ENCODE results near the gene TP53TG3E. TPM values are rescaled to one million over a fixed set of nuclear protein-coding genes. Genes with fewer than 3 reads are reported as not detected.
"Not testable (repeated sequence)": the region's sequence is repeated elsewhere in the genome, so short reads cannot be mapped to it uniquely, and the experiment has no call there.

The TP53TG3E gene, protein sequence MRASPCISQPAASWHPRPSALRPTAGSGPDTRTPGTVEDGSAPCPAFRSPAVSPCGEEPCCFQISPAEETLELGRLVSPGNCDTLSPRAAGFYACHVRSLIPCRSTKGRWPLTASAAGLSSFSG
- total RNA-seq (not detected), polyA plus RNA-seq (not detected), total RNA-seq (not detected)

- H3K27ac Mint-ChIP-seq; H3K27ac ChIP-seq (ENCODE audit: low read depth, low read length); DNase-seq; H3K4me3 Mint-ChIP-seq; H3K4me1 Mint-ChIP-seq; CTCF ChIA-PET; H3K9me3 Mint-ChIP-seq; intact Hi-C loops (cut with micrococcal nuclease); H3K27me3 Mint-ChIP-seq; H3K36me3 Mint-ChIP-seq; H3K4me1 ChIP-seq (ENCODE audit: control insufficient read depth in 2 of 2, insufficient read depth in 2 of 2, low read length in 2 of 2); POLR2A ChIA-PET; H3K27me3 ChIP-seq (ENCODE audit: control insufficient read depth in 2 of 2, insufficient read depth in 2 of 2, low read length in 2 of 2); H3K4me3 ChIP-seq (ENCODE audit: low read length); ATAC-seq; H3K36me3 ChIP-seq (ENCODE audit: control insufficient read depth in 2 of 3, insufficient read depth in 3 of 3, low read length in 3 of 3); H3K9me3 ChIP-seq (ENCODE audit: control insufficient read depth in 2 of 3, low read length in 3 of 3): not testable (repeated sequence)
Observed at GRCh38 chr16:33304006-33304405, at the start of gene TP53TG3E. Gene TP53TG3E, plus strand, starts transcription at chr16:33304306. Its CDS starts 68 bp downstream, at chr16:33304374.

- H3K4me1 ChIP-seq (ENCODE audit: control insufficient read depth in 2 of 2, insufficient read depth in 2 of 2, low read length in 2 of 2); CTCF ChIA-PET; H3K36me3 Mint-ChIP-seq; H3K27ac Mint-ChIP-seq; H3K36me3 ChIP-seq (ENCODE audit: control insufficient read depth in 2 of 3, insufficient read depth in 3 of 3, low read length in 3 of 3); H3K4me1 Mint-ChIP-seq; H3K27me3 Mint-ChIP-seq; H3K4me3 Mint-ChIP-seq; H3K4me3 ChIP-seq (ENCODE audit: low read length); H3K27me3 ChIP-seq (ENCODE audit: control insufficient read depth in 2 of 2, insufficient read depth in 2 of 2, low read length in 2 of 2); POLR2A ChIA-PET; H3K27ac ChIP-seq (ENCODE audit: low read depth, low read length); H3K9me3 ChIP-seq (ENCODE audit: control insufficient read depth in 2 of 3, low read length in 3 of 3); ATAC-seq; intact Hi-C loops (cut with micrococcal nuclease): not testable (repeated sequence)
- peaks cover 0 to 16% (median 2%) of the 10 kb centered on the region in 11 donors for H3K9me3 Mint-ChIP-seq
- DNase-seq = peak; percentile 1 to 59 (median 21)
Observed at GRCh38 chr16:33336226-33337012, 32.3 kb downstream of the TP53TG3E start.

DNA sequence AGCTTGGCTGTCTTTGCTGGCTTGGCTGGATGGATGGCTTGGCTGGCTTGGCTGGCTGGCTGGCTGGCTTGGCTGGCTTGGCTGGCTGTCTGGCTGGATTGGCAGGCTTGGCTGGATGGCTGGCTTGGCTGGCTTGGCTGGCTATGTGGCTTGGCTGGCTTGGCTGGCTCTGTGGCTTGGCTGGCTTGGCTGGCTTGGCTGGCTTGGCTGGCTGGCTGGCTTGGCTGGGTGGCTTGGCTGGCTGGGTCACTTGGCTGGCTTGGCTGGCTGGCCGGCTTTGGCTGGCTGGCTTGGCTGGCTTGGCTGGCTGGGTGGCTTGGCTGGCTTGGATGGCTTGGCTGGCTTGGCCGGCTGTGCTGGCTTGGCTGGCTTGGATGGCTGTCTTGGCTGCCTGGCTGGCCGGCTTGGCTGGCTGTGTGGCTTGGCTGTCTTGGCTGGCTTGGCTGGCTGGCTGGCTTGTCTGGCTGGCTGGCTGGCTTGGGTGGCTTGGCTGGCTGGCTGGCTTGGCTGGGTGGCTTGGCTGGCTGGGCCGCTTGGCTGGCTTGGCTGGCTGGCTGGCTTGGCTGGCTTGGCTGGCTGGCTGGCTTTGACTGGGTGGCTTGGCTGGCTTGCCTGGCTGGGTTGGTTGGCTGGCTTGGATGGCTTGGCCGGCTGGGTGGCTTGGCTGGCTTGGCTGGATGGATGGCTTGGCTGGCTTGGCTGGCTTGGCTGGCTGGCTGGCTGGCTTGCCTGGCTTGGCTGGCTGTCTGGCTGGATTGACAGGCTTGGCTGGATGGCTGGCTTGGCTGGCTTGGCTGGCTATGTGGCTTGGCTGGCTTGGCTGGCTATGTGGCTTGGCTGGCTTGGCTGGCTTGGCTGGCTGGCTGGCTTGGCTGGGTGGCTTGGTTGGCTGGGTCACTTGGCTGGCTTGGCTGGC, 33.8 kb downstream of the TP53TG3E start:
- POLR2A ChIA-PET; H3K4me3 ChIP-seq (ENCODE audit: low read length); H3K4me3 Mint-ChIP-seq; CTCF ChIA-PET; H3K27me3 Mint-ChIP-seq; H3K27me3 ChIP-seq (ENCODE audit: control insufficient read depth in 2 of 2, insufficient read depth in 2 of 2, low read length in 2 of 2); H3K4me1 ChIP-seq (ENCODE audit: control insufficient read depth in 2 of 2, insufficient read depth in 2 of 2, low read length in 2 of 2); intact Hi-C loops (cut with micrococcal nuclease); H3K36me3 Mint-ChIP-seq; ATAC-seq; H3K4me1 Mint-ChIP-seq; H3K27ac ChIP-seq (ENCODE audit: low read depth, low read length); H3K27ac Mint-ChIP-seq; H3K9me3 ChIP-seq (ENCODE audit: control insufficient read depth in 2 of 3, low read length in 3 of 3); H3K36me3 ChIP-seq (ENCODE audit: control insufficient read depth in 2 of 3, insufficient read depth in 3 of 3, low read length in 3 of 3): not testable (repeated sequence)
- H3K9me3 Mint-ChIP-seq = peaks cover 0 to 16% (median 2%) of the 10 kb centered on the region in 11 donors
- peak; percentile 3 to 50 (median 24) for DNase-seq

DNA sequence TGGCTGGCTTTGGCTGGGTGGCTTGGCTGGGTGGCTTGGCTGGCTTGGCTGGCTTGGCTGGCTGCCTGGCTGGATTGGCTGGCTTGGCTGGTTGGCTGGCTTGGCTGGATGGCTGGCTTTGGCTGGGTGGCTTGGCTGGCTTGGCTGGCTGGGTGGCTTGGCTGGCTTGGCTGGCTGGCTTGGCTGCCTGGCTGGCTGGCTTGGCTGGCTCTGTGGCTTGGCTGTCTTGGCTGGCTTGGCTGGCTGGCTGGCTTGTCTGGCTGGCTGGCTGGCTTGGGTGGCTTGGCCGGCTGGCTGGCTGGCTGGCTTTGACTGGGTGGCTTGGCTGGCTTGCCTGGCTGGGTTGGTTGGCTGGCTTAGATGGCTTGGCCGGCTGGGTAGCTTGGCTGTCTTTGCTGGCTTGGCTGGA, 34.4 kb downstream of the TP53TG3E start:
- H3K27ac ChIP-seq (ENCODE audit: low read depth, low read length); H3K4me3 ChIP-seq (ENCODE audit: low read length); CTCF ChIA-PET; intact Hi-C loops (cut with micrococcal nuclease); ATAC-seq; H3K4me3 Mint-ChIP-seq; H3K9me3 ChIP-seq (ENCODE audit: control insufficient read depth in 2 of 3, low read length in 3 of 3); H3K36me3 Mint-ChIP-seq; POLR2A ChIA-PET; H3K4me1 Mint-ChIP-seq; H3K27me3 Mint-ChIP-seq; H3K4me1 ChIP-seq (ENCODE audit: control insufficient read depth in 2 of 2, insufficient read depth in 2 of 2, low read length in 2 of 2); H3K27ac Mint-ChIP-seq; H3K27me3 ChIP-seq (ENCODE audit: control insufficient read depth in 2 of 2, insufficient read depth in 2 of 2, low read length in 2 of 2); H3K36me3 ChIP-seq (ENCODE audit: control insufficient read depth in 2 of 3, insufficient read depth in 3 of 3, low read length in 3 of 3): not testable (repeated sequence)
- peak in 8 of 9 donors; percentile 0 to 25 (median 14) for DNase-seq
- H3K9me3 Mint-ChIP-seq = peaks cover 0 to 16% (median 2%) of the 10 kb centered on the region in 11 donors

GRCh38 chr16:33339093-33340061, 35.3 kb downstream of the TP53TG3E start:
- H3K4me1 ChIP-seq (ENCODE audit: control insufficient read depth in 2 of 2, insufficient read depth in 2 of 2, low read length in 2 of 2); POLR2A ChIA-PET; H3K27me3 ChIP-seq (ENCODE audit: control insufficient read depth in 2 of 2, insufficient read depth in 2 of 2, low read length in 2 of 2); H3K4me1 Mint-ChIP-seq; intact Hi-C loops (cut with micrococcal nuclease); H3K4me3 ChIP-seq (ENCODE audit: low read length); H3K27me3 Mint-ChIP-seq; CTCF ChIA-PET; H3K4me3 Mint-ChIP-seq; H3K36me3 Mint-ChIP-seq; H3K9me3 ChIP-seq (ENCODE audit: control insufficient read depth in 2 of 3, low read length in 3 of 3); H3K27ac Mint-ChIP-seq; H3K27ac ChIP-seq (ENCODE audit: low read depth, low read length); H3K36me3 ChIP-seq (ENCODE audit: control insufficient read depth in 2 of 3, insufficient read depth in 3 of 3, low read length in 3 of 3): not testable (repeated sequence)
- peaks cover 0 to 16% (median 2%) of the 10 kb centered on the region in 11 donors for H3K9me3 Mint-ChIP-seq
- DNase-seq (peak; percentile 8 to 50 (median 25)), ATAC-seq (peak; percentile 58)

Data from naive thymus-derived CD4-positive, alpha-beta T cell (primary cell).